Kidney glomerular epithelial cell (primary cell): ENCODE results near the gene MAP1B.
"Not testable (repeated sequence)": the region's sequence is repeated elsewhere in the genome, so short reads cannot be mapped to it uniquely, and the experiment has no call there.

Experiments used
- DNase-seq: peaks from one replicate; lab custom pipeline; 2025; lab: John Stamatoyannopoulos, UW

Gene MAP1B

DNA sequence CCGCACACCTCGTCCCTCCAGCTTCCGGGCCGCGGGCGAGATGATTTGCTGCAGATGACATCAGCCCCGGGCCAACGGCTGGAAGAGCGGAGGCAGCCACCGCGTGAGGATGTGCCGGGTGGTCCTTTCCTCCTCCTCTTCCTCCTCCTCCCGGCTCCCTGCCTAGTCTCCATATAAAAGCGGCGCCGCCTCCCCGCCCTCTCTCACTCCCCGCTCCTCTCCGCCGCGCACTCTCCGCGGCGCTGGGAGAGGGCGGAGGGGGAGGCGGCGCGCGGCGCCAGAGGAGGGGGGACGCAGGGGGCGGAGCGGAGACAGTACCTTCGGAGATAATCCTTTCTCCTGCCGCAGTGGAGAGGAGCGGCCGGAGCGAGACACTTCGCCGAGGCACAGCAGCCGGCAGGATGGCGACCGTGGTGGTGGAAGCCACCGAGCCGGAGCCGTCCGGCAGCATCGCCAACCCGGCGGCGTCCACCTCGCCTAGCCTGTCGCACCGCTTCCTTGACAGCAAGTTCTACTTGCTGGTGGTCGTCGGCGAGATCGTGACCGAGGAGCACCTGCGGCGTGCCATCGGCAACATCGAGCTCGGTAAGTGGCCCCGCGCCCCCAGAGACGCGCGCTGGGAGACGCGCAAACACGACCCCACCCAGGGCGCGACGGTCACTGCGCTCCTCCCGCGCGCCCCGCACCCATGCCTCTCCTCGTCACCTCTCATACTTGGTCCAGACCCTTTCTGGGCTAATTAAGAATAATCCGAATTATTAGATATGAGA, at the start of gene MAP1B:
Gene MAP1B (plus strand): TSS at position 345 of the 770 bp plus-strand sequence. CDS start 57 bp downstream, at position 402.
- DNase-seq, result peak; percentile 66

DNA sequence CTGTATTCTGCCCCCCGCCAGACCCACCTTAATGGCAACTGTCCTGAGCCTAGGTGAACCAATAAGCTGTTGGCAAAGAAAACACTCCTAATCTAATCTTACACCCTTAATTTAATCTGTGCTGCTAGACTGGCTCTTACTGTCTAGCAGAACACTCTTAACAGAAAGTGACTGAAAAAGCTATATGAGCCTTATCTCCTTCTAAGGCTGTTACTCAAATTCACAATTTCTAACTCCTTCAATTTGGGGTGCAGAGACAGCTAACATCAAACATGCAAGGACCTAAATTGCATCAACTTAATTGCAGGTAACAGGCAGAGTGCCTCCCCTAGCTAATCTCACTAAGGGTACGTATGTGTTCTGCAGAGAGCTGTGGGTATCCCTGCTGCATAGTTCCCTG, 49.5 kb upstream of the MAP1B start:
- no peak for DNase-seq

DNA sequence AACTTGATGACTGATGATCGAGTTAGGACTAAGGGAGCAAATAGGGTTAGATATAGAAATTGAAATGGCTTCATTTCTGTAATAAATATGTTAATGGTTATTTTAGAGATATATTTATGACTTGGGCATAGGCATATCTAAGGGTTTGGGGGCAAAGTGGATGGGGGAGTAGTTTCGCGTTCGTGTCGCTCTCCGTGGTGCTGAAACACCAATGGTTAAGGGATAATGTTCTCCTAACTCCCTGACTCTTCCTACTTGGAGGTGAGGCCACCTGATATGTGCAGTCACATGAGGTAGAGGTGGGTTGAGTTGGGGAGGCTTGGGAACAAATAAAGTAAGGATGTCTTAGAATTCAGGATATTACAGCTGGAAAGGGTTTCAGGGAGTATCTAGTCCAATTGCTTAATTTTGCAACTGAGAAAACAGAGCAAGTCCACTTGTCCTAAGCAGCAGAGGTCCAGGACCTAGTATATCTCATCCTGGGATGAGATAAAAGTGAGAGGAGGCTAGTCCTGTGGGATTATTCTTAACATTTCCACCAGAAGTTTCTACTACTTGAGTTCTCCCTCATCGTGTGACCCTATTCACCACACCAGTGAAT, 44.0 kb upstream of the MAP1B start:
- no peak for DNase-seq

DNA sequence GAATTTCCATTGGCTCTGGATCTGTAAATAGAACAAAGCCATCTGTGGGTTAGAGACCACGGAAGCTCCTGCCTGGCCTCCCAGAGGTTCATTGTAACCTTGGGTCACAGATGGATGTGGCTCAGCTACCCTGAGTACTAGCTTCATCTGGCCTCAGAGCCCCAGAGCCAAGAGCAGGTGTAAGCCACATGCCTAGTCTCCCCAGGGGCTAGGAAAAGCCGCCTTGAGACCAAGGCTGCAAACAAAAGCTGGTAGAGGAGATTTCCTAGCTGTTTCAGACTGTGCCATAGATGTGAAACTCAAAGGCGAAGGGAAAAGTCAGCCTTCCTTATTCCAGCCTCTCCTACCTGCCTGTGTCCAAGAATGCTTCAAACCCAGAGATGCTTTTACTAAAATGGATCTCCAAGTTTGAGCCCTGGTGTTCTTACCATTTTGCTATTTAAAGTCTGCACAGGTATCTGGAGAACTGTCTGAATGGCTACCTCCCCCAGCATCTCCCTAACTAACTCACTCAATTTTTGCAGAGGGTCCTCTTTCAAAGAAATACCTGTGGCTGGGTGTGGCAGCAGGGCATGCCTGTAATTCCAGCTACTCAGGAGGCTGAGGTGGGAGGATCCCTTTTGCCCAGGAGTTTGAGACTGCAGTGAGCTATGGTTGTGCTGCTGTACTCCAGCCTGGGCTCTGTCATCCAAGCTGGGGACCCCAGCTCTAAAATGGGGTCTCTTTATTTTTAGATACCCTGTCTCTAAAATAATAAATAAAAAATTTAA, 42.3 kb upstream of the MAP1B start:
- no peak for DNase-seq

DNA sequence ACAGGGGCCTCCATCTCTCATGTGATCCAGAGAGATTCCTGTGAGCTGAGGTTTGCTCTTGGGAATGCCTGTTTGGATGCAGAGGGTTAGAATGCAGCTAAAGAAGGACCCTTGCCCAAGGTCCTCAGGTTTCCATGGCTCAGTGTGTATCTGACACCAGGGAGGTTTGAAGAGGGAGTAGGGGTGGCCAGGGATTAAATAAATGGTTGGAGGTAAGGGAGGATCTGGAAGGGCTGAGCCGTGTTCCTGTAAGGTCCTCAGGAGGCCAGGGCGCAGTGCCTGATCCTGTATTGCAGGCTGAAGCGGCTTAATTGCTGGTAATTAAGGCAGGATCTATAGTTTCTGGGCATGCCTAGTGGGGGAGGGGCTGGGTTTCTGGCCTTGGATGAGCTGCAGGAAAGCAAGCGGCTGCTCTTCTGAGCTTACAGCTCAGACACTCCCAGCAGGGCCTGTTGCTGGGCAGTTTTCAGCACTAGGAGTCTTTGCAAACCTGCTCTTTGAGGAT, 41.5 kb upstream of the MAP1B start:
- no peak for DNase-seq

DNA sequence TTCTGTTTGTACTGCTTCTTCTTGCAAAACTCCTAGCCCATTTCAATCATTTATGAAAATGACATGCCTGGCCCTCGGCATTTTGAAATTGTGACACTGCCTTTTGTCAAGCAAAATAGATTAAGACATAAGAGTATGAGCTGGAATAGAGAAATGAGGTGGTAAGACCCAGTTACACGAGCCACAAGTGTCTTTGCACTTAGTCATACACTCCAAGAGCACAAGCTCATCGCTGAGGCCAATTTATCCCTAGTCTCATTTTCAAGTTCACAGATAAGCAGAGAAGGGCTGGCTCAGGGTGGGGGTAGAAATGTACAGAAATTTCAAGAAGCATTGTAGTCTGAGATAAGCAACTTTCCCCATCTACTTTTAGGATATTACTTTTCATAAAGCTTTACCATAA, 40.6 kb upstream of the MAP1B start:
- DNase-seq, result peak; percentile 42

DNA sequence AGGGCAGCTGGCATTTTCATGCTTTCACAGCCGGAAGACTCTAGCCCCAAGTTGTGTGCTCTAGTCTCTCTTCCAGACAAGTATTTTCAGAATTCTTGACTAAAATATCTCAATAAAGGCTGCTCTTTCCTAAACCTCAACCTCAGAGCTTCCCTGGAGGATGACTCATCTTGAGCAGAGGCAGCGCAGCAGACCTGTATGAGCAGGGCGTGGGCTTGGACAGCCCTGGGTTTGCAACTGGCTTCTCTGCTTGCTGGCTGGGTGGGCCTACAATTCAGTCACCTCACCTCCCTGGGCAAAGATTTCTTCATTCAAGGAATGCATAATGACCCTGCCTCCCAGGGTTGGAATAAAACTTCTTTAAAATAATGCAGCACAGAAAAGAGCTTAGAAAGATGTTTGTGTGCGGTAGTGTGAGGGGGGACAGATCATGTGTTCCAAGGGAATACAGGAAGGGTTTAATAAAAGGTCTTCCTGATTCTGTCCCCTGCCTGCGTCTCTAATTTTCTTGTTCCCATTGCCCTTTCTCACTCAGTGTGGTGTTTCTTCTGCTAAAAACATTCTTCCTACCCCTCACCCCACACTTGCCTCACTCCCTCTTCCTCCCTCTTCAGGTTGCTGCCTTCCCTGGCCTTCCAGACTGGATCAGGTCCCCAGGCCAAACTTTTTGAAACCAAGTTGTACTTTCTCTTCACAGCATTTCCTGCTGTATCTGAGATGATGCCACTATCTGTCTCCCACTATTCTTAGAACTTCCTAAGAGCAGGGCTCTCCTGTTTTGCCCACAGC, 39.4 kb upstream of the MAP1B start:
- peak; percentile 49 for DNase-seq

DNA sequence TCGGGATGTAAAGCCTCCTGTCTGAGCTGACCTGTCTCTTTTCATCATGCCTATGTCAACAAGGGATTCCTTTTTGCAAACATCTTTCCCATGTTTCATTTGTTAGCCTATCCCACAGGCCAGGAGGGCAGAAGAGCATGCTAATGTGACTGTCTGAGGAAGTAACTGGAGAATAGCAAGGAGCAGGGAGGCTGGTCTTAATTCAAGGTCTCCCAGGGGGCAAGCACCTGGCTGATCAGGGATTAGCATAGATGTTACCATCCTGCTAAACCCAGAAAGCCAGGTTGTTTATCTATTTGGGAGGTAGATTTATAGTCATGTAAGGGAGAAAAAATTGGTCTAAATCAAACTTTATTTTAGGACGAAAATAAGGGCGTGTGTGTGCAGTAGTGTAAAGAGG, 36.7 kb upstream of the MAP1B start:
- no peak for DNase-seq

DNA sequence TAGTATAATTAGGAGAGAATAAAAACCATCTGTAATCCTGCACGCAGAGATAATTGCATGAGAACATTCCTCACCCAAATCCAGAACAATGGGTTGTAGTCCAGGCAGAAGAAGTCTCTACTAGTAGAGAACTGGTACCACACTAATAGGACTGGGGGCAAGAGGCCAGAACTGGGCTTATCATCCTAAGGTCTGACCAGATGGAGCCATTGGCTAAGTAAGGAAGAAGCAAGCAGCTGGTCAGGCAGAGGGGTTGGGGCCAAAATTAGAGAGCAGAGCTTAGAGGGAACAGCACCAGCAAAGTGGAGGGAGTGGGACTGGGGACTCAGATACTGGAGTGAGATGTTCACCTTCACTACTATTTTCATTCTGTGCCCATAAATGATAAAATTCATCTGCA, 35.4 kb upstream of the MAP1B start:
- no peak for DNase-seq

DNA sequence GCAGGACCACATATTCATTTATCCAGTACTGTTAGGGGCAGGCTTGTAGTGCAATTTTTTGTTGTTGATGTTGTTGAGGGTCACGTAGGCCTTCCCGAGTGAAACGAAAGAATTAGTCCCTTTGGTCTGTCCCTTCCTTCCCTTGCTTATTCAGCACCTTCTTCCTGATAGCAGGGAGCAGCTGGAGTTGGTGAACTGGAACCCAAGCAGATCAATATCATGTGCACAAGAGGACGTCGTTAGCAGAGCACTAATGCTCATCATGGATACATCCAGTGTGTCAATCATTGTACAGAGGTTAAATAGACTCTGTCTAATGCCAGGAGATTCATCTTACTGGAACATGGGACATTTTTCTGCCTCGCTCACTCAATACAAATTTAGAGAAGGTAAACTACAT, 33.0 kb upstream of the MAP1B start:
- no peak for DNase-seq

DNA sequence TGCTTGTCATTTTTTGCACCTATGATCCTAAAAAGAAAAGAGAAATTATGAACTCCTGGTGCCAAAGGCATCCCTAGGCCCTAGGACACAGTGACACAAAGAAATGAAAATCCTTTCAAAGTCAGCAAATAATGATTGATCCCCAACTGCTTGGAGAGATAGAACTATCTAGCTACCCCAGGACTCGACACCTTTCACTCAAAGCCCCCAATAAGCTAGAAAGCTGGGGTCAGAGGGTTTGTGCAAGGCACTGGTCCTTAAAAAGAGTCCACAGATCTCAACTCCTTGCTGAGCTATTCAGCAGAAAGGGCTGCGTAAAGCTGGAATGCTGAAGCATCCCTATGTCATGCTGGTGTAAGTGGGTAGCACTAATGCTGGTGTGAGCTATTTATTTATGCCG, 31.8 kb upstream of the MAP1B start:
- DNase-seq, result no peak

DNA sequence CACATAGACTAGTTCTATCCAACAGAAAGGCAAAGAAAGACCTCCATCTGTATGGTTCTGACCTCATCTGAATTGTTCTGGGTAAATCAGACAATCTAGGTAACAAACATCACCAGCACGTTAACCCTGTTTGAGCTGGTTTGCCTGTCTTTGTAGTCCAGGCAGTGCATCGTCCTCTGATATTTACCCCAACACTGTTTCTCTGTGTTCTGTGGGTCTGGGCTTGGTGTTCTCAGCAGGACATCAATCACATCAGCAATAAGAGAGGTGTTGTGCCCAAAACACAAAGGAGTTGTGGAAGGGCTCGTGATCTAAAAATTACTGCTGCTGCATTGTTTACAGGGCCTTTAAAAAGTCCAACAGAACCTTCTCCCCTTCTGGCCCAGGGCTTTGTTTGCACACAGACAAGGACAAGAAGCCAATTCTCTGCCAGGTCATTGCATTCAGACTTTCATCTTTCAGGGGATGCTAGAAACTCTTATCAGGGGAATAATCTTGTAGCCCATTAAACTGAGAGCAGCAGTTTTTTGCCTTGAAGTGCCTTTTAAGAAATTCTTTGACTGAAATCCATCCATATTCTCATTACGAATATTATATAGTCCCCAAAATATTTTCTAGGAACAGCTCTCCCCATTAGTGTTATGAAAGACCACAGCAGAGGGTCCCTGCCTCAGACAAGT, 30.5 kb upstream of the MAP1B start:
- no peak for DNase-seq

DNA sequence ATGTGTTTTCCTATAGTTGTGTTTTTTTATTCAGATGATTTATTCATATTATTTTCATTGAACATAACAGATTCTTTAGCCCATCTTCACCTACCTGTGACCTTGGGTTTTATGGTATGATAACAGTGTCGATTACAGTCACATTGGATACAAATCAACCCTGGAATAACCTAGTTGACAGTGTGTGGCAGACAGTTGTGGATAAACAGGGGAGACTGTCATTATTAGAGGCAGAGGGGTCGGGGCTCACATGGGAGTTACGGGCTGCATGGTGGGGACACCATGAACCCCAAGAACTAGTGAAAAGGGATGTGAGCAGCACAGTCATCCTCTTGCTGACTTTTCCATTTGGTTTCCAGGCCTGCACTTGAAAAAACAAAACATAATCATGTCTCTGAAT, 29.9 kb upstream of the MAP1B start:
- no peak for DNase-seq

DNA sequence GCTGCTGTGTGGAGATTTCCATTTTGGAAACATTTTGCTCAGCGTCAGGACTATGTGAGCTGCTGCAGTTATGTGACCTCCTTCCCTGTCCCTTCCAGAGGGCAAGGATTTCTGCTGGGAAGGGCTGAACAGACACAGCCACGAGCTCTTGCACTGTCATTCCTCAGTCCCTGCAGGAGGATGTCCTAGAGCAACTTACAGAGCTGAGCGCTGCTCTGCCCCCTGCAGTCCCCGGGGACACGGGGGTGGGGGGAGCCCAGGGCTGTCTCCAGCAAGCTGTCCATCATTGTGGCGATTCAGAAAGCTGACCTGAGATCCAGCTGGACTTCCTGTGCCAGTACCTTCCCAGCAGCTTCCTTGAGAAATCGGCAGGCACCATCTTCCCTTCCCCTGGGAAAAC, 28.0 kb upstream of the MAP1B start:
- DNase-seq, result no peak

DNA sequence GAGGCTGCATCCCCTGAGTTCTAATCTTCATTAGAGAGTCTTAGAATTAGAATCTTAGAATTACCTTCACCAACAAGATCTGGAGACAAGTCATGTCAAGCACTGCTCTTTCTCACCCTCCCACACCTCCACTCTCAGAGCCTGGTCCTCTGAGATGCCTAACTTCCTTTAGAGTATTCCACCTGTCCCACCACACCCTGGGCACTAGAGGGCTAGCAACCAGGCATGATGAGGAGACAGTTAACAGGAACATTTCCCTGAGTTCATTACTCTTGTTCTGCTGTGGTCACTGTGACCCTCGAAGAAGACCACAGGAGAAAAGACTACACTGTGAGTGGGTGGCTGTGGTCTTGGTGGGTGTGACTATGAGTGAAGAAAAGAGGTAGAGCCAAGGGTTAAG, 25.2 kb upstream of the MAP1B start:
- DNase-seq, result no peak

DNA sequence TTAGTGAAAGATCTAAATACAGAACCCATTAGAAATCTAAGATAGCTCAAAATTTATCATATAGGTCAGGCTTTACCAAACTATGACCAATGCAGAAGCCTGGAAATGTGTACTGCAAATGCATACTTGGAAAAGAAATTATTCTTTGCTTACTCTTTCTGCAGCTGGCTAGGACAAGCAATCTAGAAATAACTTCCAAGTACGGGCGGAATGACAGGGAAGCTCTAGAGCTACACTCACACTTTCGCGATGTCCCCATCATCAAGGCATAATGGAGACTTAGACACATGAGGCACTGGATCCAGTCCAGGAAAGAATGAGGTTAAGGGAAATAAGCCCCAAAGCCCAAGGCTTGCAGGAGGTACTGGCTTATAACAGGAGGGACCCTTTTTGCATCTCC, 22.4 kb upstream of the MAP1B start:
- no peak for DNase-seq

DNA sequence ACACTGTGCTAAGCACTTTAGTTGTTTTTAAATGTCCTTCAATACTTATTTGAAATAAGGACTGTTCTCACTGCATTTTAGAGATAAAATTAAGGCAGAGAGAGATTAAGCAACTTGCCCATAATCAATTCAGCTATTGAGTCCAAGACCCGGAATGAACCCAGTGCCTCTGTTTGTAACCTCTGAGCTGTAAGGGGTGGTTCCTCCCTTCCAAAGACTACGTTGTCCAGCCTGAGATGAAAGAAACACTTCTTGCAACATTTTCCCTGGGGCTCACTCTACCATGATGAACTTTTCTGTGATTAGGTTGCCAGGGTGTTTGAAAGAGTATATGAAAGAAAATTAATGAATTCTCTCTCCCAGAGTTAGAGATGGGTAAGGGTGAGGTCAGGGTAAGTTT, 22.0 kb upstream of the MAP1B start:
- DNase-seq, result no peak

DNA sequence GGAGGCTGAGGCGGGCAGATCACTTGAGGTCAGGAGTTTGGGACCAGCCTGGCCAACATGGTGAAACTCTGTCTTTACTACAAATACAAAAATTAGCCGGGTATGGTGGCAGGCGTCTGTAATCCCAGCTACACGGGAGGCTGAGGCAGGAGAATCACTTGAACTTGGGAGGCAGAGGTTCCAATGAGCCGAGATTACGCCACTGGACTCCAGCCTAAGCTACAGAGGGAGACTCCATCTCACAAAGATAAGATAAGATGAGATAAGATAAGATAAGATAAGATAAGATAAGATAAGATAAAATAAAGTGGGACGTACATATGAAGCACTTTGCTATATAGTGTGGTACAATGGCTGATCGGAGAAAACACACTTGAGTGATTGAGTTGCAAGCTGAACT, 17.6 kb upstream of the MAP1B start:
- DNase-seq, result not testable (repeated sequence)

DNA sequence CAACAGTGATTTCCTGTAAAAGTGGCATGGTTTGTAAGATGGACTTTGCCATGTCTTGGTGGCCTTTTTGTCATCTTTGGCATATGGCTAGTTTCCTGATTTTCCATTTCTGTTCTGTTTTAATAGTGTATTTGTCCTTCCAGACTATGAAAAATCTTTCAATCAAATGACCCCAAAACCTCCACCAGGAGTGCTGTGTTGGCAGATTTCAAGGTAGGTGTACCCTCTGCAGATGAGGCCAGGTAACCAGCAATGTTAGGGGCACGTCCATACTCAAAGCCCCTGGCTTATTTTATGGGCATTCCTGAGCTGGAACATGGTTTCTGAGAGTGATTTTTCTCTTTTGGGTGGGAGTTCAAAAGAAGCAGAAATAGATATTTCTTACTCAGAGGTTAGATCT, 15.2 kb upstream of the MAP1B start:
- DNase-seq, result no peak

DNA sequence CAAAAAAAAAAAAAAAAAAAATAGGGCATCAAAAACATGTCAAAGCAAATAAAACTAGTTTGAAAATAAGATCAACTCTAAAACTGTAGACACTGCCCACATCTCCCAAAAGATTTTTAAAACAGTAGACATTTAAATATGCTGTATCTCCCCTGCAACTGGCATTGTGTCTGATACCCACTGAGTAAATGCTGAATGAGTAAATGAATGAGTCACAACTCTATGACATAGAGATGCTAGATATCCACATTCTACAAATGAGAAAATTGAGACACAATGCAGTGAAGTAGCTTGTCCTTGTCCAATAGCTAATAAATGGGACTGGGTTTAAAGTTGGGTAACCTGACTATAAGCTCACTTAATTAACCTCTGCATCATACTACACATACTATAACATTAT, 14.1 kb upstream of the MAP1B start:
- DNase-seq, result peak; percentile 28

DNA sequence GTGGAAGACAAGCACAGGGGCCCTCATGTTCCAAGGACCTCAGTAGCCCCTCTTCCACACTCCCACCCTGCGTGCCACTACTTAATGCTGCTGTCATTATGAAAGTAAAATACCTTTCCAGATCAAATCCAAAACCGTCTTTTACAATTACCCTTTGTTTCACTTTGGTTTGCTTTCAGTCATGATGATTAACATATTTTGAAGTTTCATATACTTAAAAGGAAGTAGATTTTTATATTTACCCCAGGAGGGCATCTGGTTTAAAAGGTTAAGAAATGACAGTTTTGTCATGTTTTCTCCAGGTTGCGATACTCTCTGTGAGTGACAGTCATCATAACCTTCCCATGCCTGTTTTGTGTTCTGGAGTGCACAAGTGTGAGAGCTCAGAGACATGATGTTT, 13.5 kb upstream of the MAP1B start:
- no peak for DNase-seq
